Measurements from ENCODE around the gene NXNL1.

GRCh38 chr19:17488593-17489391 is 28.1 kb upstream of the NXNL1 start:
- TF ChIP-seq POLR2A (IDR thresholded peaks at IDR 0.05): no peak
- TF ChIP-seq CTCF (IDR thresholded peaks at IDR 0.05): peak in 2 of 12 donors; percentile 22 to 38

All from heart left ventricle (tissue), 13 donors.